Measurements from ENCODE around the gene ASS1. TPM values are rescaled to one million over a fixed set of nuclear protein-coding genes. Genes with fewer than 3 reads are reported as not detected.

Gene ASS1
- total and polyA plus RNA-seq, 2 donors (not counting 1 experiment from before 2014, with no cell fraction given), result 0.30 to 0.44 TPM

- ChIA-PET CTCF (no interaction called here), POLR2A (no interaction called here)
- Histone ChIP-seq H3K27ac (ENCODE audit: low read length in 2 of 2) (no peak overlapping the region), H3K79me2 (ENCODE audit: control insufficient read depth, insufficient read depth, low read length) (no peaks in the 10 kb centered on the region), H2AFZ (ENCODE audit: insufficient read depth, low read depth, low read length, poor library complexity, severe bottlenecking) (no peak overlapping the region), H3K36me3 (replicated peaks in 1 of 2; ENCODE audit: control extremely low read depth in 1 of 2, control insufficient read depth in 1 of 2, extremely low read depth in 1 of 2, insufficient read depth in 2 of 2, low read length in 1 of 2) (no peaks in the 10 kb centered on the region), H3K9me3 (ENCODE audit: control extremely low read depth in 1 of 3, control insufficient read depth in 2 of 3, insufficient read depth in 1 of 3, low read length in 2 of 3) (peaks cover 0 to 24% (median 7%) of the 10 kb centered on the region in 3 donors), H3K4me2 (replicated peaks; ENCODE audit: low read depth, low read length, poor library complexity, severe bottlenecking) (no peak overlapping the region), H3K27me3 (replicated peaks in 1 of 4; ENCODE audit: control extremely low read depth in 1 of 4, control insufficient read depth in 3 of 4, insufficient read depth in 4 of 4, low read length in 3 of 4) (peaks cover 0 to 12% (median 0%) of the 10 kb centered on the region in 4 experiments), H4K20me1 (ENCODE audit: control insufficient read depth, insufficient read depth, low read length, poor library complexity, severe bottlenecking) (no peaks in the 10 kb centered on the region), H3K4me3 (ENCODE audit: control extremely low read depth in 1 of 5, extremely low read depth in 1 of 5, insufficient read depth in 1 of 5, low read depth in 2 of 5, low read length in 4 of 5) (no peak overlapping the region), H3K9ac (ENCODE audit: low read length) (no peak overlapping the region), H3K4me1 (ENCODE audit: control insufficient read depth in 2 of 2, insufficient read depth in 2 of 2, low read length in 2 of 2) (no peaks in the 10 kb centered on the region)
- 88% methylated on average over 1 of the region's 3 CpGs for WGBS (ENCODE audit: insufficient coverage)
- no peak for TF ChIP-seq EZH2 (IDR thresholded peaks at IDR 0.05; ENCODE audit: borderline replicate concordance, insufficient read depth, low read depth, low read length, poor library complexity, severe bottlenecking)
- no peak for TF ChIP-seq CTCF (IDR thresholded peaks at IDR 0.05)
- intact Hi-C loops (cut with micrococcal nuclease), result no loop called here
- ATAC-seq (ENCODE audit: low read depth) (no peak), DNase-seq (no peak)
- no peaks in the 10 kb centered on the region for H3K4me1 Mint-ChIP-seq
- H3K9me3 Mint-ChIP-seq (ENCODE audit: insufficient read depth), result peaks cover 8% of the 10 kb centered on the region
- H3K27ac Mint-ChIP-seq, result no peak overlapping the region
- no peak overlapping the region for H3K4me3 Mint-ChIP-seq
- H3K27me3 Mint-ChIP-seq, result peaks cover 14% of the 10 kb centered on the region
Measured at GRCh38 chr9:130495067-130495466, 50.3 kb downstream of the ASS1 start.

GRCh38 chr9:130497139-130497538 lies 52.4 kb downstream of the ASS1 start:
- H3K4me3 Mint-ChIP-seq, result no peak overlapping the region
- H3K27ac Mint-ChIP-seq, result no peak overlapping the region
- intact Hi-C loops (cut with micrococcal nuclease), result no loop called here
- no peak for ATAC-seq (ENCODE audit: low read depth)
- no peak overlapping the region for H2AFZ ChIP-seq (ENCODE audit: insufficient read depth, low read depth, low read length, poor library complexity, severe bottlenecking)
- H3K27me3 ChIP-seq (replicated peaks in 1 of 4; ENCODE audit: control extremely low read depth in 1 of 4, control insufficient read depth in 3 of 4, insufficient read depth in 4 of 4, low read length in 3 of 4), result peaks cover 0 to 12% (median 0%) of the 10 kb centered on the region in 4 experiments
- POLR2A ChIA-PET, result no interaction called here
- peaks cover 8% of the 10 kb centered on the region for H3K9me3 Mint-ChIP-seq (ENCODE audit: insufficient read depth)
- no peak for DNase-seq
- H3K4me3 ChIP-seq (ENCODE audit: control extremely low read depth in 1 of 5, extremely low read depth in 1 of 5, insufficient read depth in 1 of 5, low read depth in 2 of 5, low read length in 4 of 5), result no peak overlapping the region
- H3K9me3 ChIP-seq (ENCODE audit: control extremely low read depth in 1 of 3, control insufficient read depth in 2 of 3, insufficient read depth in 1 of 3, low read length in 2 of 3), result peaks cover 0 to 24% (median 7%) of the 10 kb centered on the region in 3 donors
- no peak for TF ChIP-seq EZH2 (IDR thresholded peaks at IDR 0.05; ENCODE audit: borderline replicate concordance, insufficient read depth, low read depth, low read length, poor library complexity, severe bottlenecking)
- no peak for TF ChIP-seq CTCF (IDR thresholded peaks at IDR 0.05)
- H3K4me2 ChIP-seq (replicated peaks; ENCODE audit: low read depth, low read length, poor library complexity, severe bottlenecking), result no peak overlapping the region
- H3K79me2 ChIP-seq (ENCODE audit: control insufficient read depth, insufficient read depth, low read length), result no peaks in the 10 kb centered on the region
- CTCF ChIA-PET, result interaction anchor here (0.6 kb wide), 1 partner anchor 729 kb away, joined by 4 read pairs; no protein-coding TSS in a partner anchor
- 62% methylated on average over 3 of the region's 10 CpGs for WGBS (ENCODE audit: insufficient coverage)
- H4K20me1 ChIP-seq (ENCODE audit: control insufficient read depth, insufficient read depth, low read length, poor library complexity, severe bottlenecking), result no peaks in the 10 kb centered on the region
- H3K9ac ChIP-seq (ENCODE audit: low read length), result no peak overlapping the region
- H3K4me1 ChIP-seq (ENCODE audit: control insufficient read depth in 2 of 2, insufficient read depth in 2 of 2, low read length in 2 of 2), result no peaks in the 10 kb centered on the region
- no peaks in the 10 kb centered on the region for H3K36me3 ChIP-seq (replicated peaks in 1 of 2; ENCODE audit: control extremely low read depth in 1 of 2, control insufficient read depth in 1 of 2, extremely low read depth in 1 of 2, insufficient read depth in 2 of 2, low read length in 1 of 2)
- H3K4me1 Mint-ChIP-seq, result no peaks in the 10 kb centered on the region
- H3K27me3 Mint-ChIP-seq, result peaks cover 14% of the 10 kb centered on the region
- no peak overlapping the region for H3K27ac ChIP-seq (ENCODE audit: low read length in 2 of 2)
